H1 (cell line): Measurements from ENCODE around the gene P2RY14. TPM values are rescaled to one million over a fixed set of nuclear protein-coding genes. Genes with fewer than 3 reads are reported as not detected.

Experiments used
- CTCF ChIA-PET: fragments of 300-600 bp; sonication (Branson Sonifier 250); formaldehyde crosslinking; loops from one replicate; lab custom pipeline; 2021; ENCODE audit not compliant: partially characterized antibody; lab: Charles Lee
- POLR2A ChIA-PET: fragments of 300-600 bp; sonication (Branson Sonifier 250); formaldehyde crosslinking; loops from one replicate; lab custom pipeline; 2021; ENCODE audit warnings: inconsistent platforms; ENCODE audit not compliant: partially characterized antibody; lab: Charles Lee
- DNase-seq, 2 experiments: peaks; one replicate each; pipeline versions ENCODE4 v3.0.0 to v3.0.0-alpha.2; 2010 to 2022; ENCODE audit warnings: low spot score in 2 of 2, low read depth in 1 of 2, mixed read lengths in 1 of 2
- FAIRE-seq: peaks from 2 replicates; lab custom pipeline; 2011; peaks lifted over from hg19 to GRCh38; lab: Jason Lieb, UNC
- H2AFZ ChIP-seq: 2 replicates; pipeline ENCODE4 v1.8.1; 2012; ENCODE audit warnings: low read length, inconsistent platforms
- H2AK5ac ChIP-seq: 2 replicates; pipeline ENCODE4 v1.6.1; 2013; ENCODE audit warnings: low read depth, low read length
- H2BK120ac ChIP-seq: replicated peaks from 2 replicates; pipeline ENCODE3; 2013; ENCODE audit warnings: low read depth, low read length, inconsistent platforms
- H2BK12ac ChIP-seq: 2 replicates; pipeline ENCODE4 v1.6.1; 2013; ENCODE audit warnings: low read depth, low read length
- H2BK15ac ChIP-seq: 2 replicates; pipeline ENCODE4 v1.6.1; 2013; ENCODE audit warnings: low read length
- H2BK20ac ChIP-seq: 2 replicates; pipeline ENCODE4 v1.6.1; 2013; ENCODE audit warnings: low read length
- H2BK5ac ChIP-seq: 2 replicates; pipeline ENCODE4 v1.6.1; 2013; ENCODE audit warnings: low read depth, low read length
- H3K14ac ChIP-seq: 2 replicates; pipeline ENCODE4 v1.6.1; 2013; ENCODE audit warnings: inconsistent platforms; ENCODE audit not compliant: insufficient read length
- H3K18ac ChIP-seq: 2 replicates; pipeline ENCODE4 v1.6.1; 2013; ENCODE audit warnings: low read length; ENCODE audit errors: extremely low read depth
- H3K23ac ChIP-seq: 2 replicates; pipeline ENCODE4 v1.6.1; 2013; ENCODE audit warnings: inconsistent platforms; ENCODE audit not compliant: insufficient read length
- H3K23me2 ChIP-seq: 2 replicates; pipeline ENCODE4 v1.6.1; 2013; ENCODE audit warnings: low read depth, low read length
- H3K27ac ChIP-seq: 2 replicates; pipeline ENCODE4 v1.6.1; 2011; ENCODE audit warnings: low read depth, low read length, inconsistent platforms
- H3K27me3 ChIP-seq, 4 experiments: replicated peaks in 1 of 4; 1 replicate in 1 of 4; 2 replicates in 3 of 4; pipeline versions ENCODE4 v1.6.1 to v1.8.1; 2011 to 2013; ENCODE audit warnings: low read length in 3 of 4, mild to moderate bottlenecking in 3 of 4, inconsistent platforms in 2 of 4, mixed read lengths in 2 of 4, moderate library complexity in 1 of 4; ENCODE audit not compliant: control insufficient read depth in 3 of 4, insufficient read depth in 3 of 4; ENCODE audit errors: extremely low read depth in 1 of 4
- H3K36me3 ChIP-seq, 4 experiments: 2 replicates each; pipeline versions ENCODE4 v1.6.1 to v1.8.1; 2011 to 2013; ENCODE audit warnings: mild to moderate bottlenecking in 4 of 4, low read length in 3 of 4, moderate library complexity in 2 of 4, control low read depth in 1 of 4, inconsistent platforms in 1 of 4; ENCODE audit not compliant: insufficient read depth in 4 of 4, control insufficient read depth in 2 of 4
- H3K4ac ChIP-seq: replicated peaks from 2 replicates; pipeline ENCODE3; 2013; ENCODE audit warnings: low read length, low read depth, mixed read lengths, inconsistent platforms; ENCODE audit not compliant: insufficient read length
- H3K4me1 ChIP-seq, 4 experiments: replicated peaks in 1 of 4; 1 replicate in 1 of 4; 2 replicates in 3 of 4; pipeline versions ENCODE4 v1.6.1 to v1.8.1; 2011 to 2013; ENCODE audit warnings: low read length in 3 of 4, inconsistent platforms in 2 of 4, mixed read lengths in 1 of 4; ENCODE audit not compliant: insufficient read depth in 4 of 4, control insufficient read depth in 3 of 4
- H3K4me2 ChIP-seq, 2 experiments: 2 replicates each; pipeline versions ENCODE4 v1.6.1 to v1.8.1; 2011 to 2013; ENCODE audit warnings: low read depth in 2 of 2, low read length in 2 of 2, control low read depth in 1 of 2, inconsistent platforms in 1 of 2, mild to moderate bottlenecking in 1 of 2; ENCODE audit not compliant: insufficient read depth in 1 of 2
- H3K4me3 ChIP-seq, 4 experiments: fragments of 200-600, 300-600 bp in 1 of 4; sonication (generic), shearing (Covaris generic), sonication (Bioruptor Twin) in 1 of 4; 2 replicates each; pipeline versions ENCODE4 v1.5.1 to v1.8.1; 2011 to 2016; ENCODE audit warnings: low read length in 4 of 4, low read depth in 3 of 4, control low read depth in 2 of 4, inconsistent platforms in 2 of 4, mild to moderate bottlenecking in 2 of 4, mixed read lengths in 1 of 4, moderate library complexity in 1 of 4; ENCODE audit not compliant: insufficient read depth in 2 of 4; ENCODE audit errors: extremely low read depth in 1 of 4
- H3K56ac ChIP-seq: replicated peaks from 2 replicates; pipeline ENCODE3; 2013; ENCODE audit warnings: low read depth, mild to moderate bottlenecking, mixed read lengths, low read length, inconsistent platforms; ENCODE audit not compliant: insufficient read length
- H3K79me1 ChIP-seq: 2 replicates; pipeline ENCODE4 v1.6.1; 2013; ENCODE audit warnings: low read depth, low read length, control low read depth
- H3K79me2 ChIP-seq, 2 experiments: 2 replicates each; pipeline versions ENCODE4 v1.6.1 to v1.8.1; 2012 to 2013; ENCODE audit warnings: low read length in 2 of 2, mild to moderate bottlenecking in 2 of 2, inconsistent platforms in 1 of 2; ENCODE audit not compliant: insufficient read depth in 2 of 2, control insufficient read depth in 1 of 2
- H3K9ac ChIP-seq, 4 experiments: replicated peaks in 1 of 4; 1 replicate in 1 of 4; 2 replicates in 3 of 4; pipeline versions ENCODE4 v1.6.1 to v1.8.1; 2011 to 2013; ENCODE audit warnings: low read depth in 3 of 4, low read length in 3 of 4, control low read depth in 2 of 4, mild to moderate bottlenecking in 2 of 4, moderate library complexity in 2 of 4, inconsistent platforms in 1 of 4; ENCODE audit errors: extremely low read depth in 1 of 4
- H3K9me3 ChIP-seq, 2 experiments: 2 replicates each; pipeline versions ENCODE4 v1.6.1 to v1.8.1; 2012 to 2013; ENCODE audit warnings: mild to moderate bottlenecking in 2 of 2, moderate library complexity in 2 of 2, control low read depth in 1 of 2, inconsistent platforms in 1 of 2, low read depth in 1 of 2, low read length in 1 of 2, mixed read lengths in 1 of 2; ENCODE audit not compliant: insufficient read depth in 2 of 2
- H4K20me1 ChIP-seq, 2 experiments: replicated peaks in 1 of 2; 2 replicates each; pipeline versions ENCODE3 to v1.8.1; 2011 to 2013; ENCODE audit warnings: inconsistent platforms in 2 of 2, low read length in 2 of 2, mild to moderate bottlenecking in 1 of 2; ENCODE audit not compliant: insufficient read depth in 2 of 2, control insufficient read depth in 1 of 2
- H4K5ac ChIP-seq: 2 replicates; pipeline ENCODE4 v1.6.1; 2013; ENCODE audit warnings: low read length, low read depth, mixed read lengths, inconsistent platforms; ENCODE audit not compliant: insufficient read length
- H4K8ac ChIP-seq: 2 replicates; pipeline ENCODE4 v1.8.0; 2013; ENCODE audit warnings: mild to moderate bottlenecking, moderate library complexity, low read length, inconsistent platforms; ENCODE audit not compliant: insufficient read depth; ENCODE audit errors: extremely low read depth
- H4K91ac ChIP-seq: replicated peaks from 2 replicates; pipeline ENCODE3; 2013; ENCODE audit warnings: low read length, mixed read lengths, inconsistent platforms; ENCODE audit not compliant: insufficient read length
- EP300 ChIP-seq, 2 experiments: IDR thresholded peaks; 1 replicate in 1 of 2; 2 replicates in 1 of 2; pipeline ENCODE4 v1.6.1; 2011 to 2012; ENCODE audit warnings: low read depth in 2 of 2, low read length in 2 of 2, mild to moderate bottlenecking in 2 of 2, borderline replicate concordance in 1 of 2, inconsistent platforms in 1 of 2, moderate library complexity in 1 of 2
- POLR2AphosphoS5 ChIP-seq: IDR thresholded peaks from 2 replicates; pipeline ENCODE4 v1.6.1; 2011; ENCODE audit warnings: low read depth, low read length
- YY1 ChIP-seq: IDR thresholded peaks from 2 replicates; pipeline ENCODE4 v1.6.1; 2011; ENCODE audit warnings: low read depth, mild to moderate bottlenecking, low read length
- WGBS, 2 experiments: shearing (Covaris generic) in 1 of 2; methylation state at CpG; one replicate each; pipeline versions ENCODE4 v1.1.6 to v1.1.7; 2013 to 2015; ENCODE audit warnings: low lambda C conversion rate in 2 of 2, mixed read lengths in 2 of 2, inconsistent platforms in 1 of 2, low coverage in 1 of 2, missing lambda C conversion rate in 1 of 2; ENCODE audit not compliant: insufficient replicate concordance in 2 of 2, insufficient coverage in 1 of 2, insufficient read length in 1 of 2; ENCODE audit errors: extremely low coverage in 1 of 2, missing lambda C conversion rate in 1 of 2; 5-methylcytosine and 5-hydroxymethylcytosine counted together
- polyA plus RNA-seq, 7 experiments: library from polyadenylated mRNA; depleted of rRNA in 3 of 7; stranded (reverse) in 5 of 7; unstranded in 2 of 7; fragments of >200 nt in 5 of 7; fragments of 200-250 nt in 2 of 7; gene quantifications; 1 replicate in 5 of 7; 2 replicates in 1 of 7; 4 replicates in 1 of 7; pipeline versions ENCODE4 v1.2.1 to v1.2.3, GENCODE V29; 2011 to 2013; ENCODE audit warnings: missing spikeins in 2 of 7, mixed read lengths in 2 of 7
- total RNA-seq: library from RNA; stranded (reverse); fragmentation: NEBNext Ultra II Directional; extraction: Animal tissue kit (Norgen Biotek cat#: 25700); gene quantifications from 2 replicates; pipeline ENCODE4 v1.2.1, GENCODE V29; 2021

Gene P2RY14
- total and polyA plus RNA-seq, 2 of the 8 experiments (the other 6 are each of a cell fraction or from before 2014, with no cell fraction given), result not detected

DNA sequence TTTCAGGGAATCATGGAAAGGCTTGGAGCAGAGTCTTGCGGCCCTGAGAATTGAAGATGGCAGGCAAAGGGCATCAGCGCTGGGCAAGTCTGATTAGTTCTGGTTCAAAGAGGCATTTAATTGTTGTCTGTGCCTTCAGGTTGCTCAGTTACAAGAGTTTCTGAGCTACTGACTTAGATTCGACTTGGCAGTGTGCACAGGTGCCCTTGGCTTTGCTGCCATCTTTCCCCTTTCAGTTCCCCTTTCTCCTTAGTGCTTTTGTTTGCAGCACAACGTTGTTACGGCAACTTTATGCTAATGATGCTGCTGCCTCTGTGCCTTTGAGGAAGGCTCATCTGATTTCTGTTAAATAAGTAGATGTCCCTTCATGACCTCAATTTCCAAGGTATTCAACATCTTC is 12.5 kb downstream of the P2RY14 start:
- no peak overlapping the region for H3K4ac ChIP-seq
- H2BK15ac ChIP-seq, result 0 out of 2 replicates have a peak overlapping the region, but pooled peaks have one; percentile 23
- 76% methylated on average over 5 of the region's 5 CpGs; no CpG with 5 or more reads in 1 of the 2 experiments for WGBS, 2 experiments
- H3K4me3 ChIP-seq, result no peak overlapping the region
- H2BK12ac ChIP-seq, result no peak overlapping the region
- no peak overlapping the region for H3K23ac ChIP-seq
- H3K36me3 ChIP-seq, result no peaks in the 10 kb centered on the region
- H3K79me2 ChIP-seq, result no peaks in the 10 kb centered on the region
- no peaks in the 10 kb centered on the region; the same call in 1 of the 2 replicates for H3K23me2 ChIP-seq
- H3K27ac ChIP-seq, result peak overlapping the region; percentile 61; the same call in 1 of the 2 replicates
- H4K5ac ChIP-seq, result no peak overlapping the region
- no peak overlapping the region; the same call in 1 of the 2 replicates for H2BK5ac ChIP-seq
- no peak overlapping the region for H2AFZ ChIP-seq
- H4K91ac ChIP-seq, result no peak overlapping the region
- H4K20me1 ChIP-seq, result no peaks in the 10 kb centered on the region
- DNase-seq, result peak in 1 of 2 experiments; percentile 17
- no peak overlapping the region for H2BK120ac ChIP-seq
- no peak overlapping the region for H4K8ac ChIP-seq
- POLR2A ChIA-PET, result no interaction called here
- 0 out of 3 replicates have a peak, but pooled peaks of 1 of the 2 experiments have one; percentile 9 for TF ChIP-seq EP300 (IDR thresholded peaks at IDR 0.05; ENCODE audit: borderline replicate concordance in 1 of 2, low read depth in 2 of 2, low read length in 2 of 2)
- TF ChIP-seq YY1, result peak; percentile 85
- TF ChIP-seq POLR2AphosphoS5, result no peak
- TF ChIP-seq, all 59 proteins: peak for 2
- CTCF ChIA-PET, result interaction anchor here (1.5 to 3.4 kb wide), 3 partner anchors 14 to 41 kb away, joined by 3 to 13 read pairs (median 6); no protein-coding TSS in a partner anchor
- Histone ChIP-seq H3K79me1 (no peaks in the 10 kb centered on the region; the same call in 1 of the 2 replicates), H3K14ac (no peak overlapping the region), H2BK20ac (no peak overlapping the region), H3K56ac (no peak overlapping the region), H3K27me3 (no peaks in the 10 kb centered on the region), H3K18ac (no peak overlapping the region), H3K4me1 (peaks cover 0 to 7% (median 3%) of the 10 kb centered on the region in 4 experiments; a peak in 2 of 7 replicates), H3K9me3 (no peaks in the 10 kb centered on the region), H2AK5ac (no peak overlapping the region), H3K4me2 (no peak overlapping the region), H3K9ac (no peak overlapping the region)
- FAIRE-seq, result peak; percentile 96
